Mucosa of descending colon (tissue), 3 donors: ENCODE data around the gene SLC7A7. TPM values are rescaled to one million over a fixed set of nuclear protein-coding genes. Genes with fewer than 3 reads are reported as not detected.
"Not testable (repeated sequence)": the region's sequence is repeated elsewhere in the genome, so short reads cannot be mapped to it uniquely, and the experiment has no call there.

Experiments
- ATAC-seq: fragments of 200-7000 bp; cut with Tn5 transposase; one replicate; pipeline ENCODE4 v1.9.1; 2020; ENCODE audit warnings: mild to moderate bottlenecking, moderate library complexity
- DNase-seq, 3 donors: peaks; one replicate each; pipeline ENCODE4 v3.0.0-alpha.2; 2020
- H3K36me3 ChIP-seq: fragments of 200-600 bp; one replicate; pipeline ENCODE4 v1.8.0; 2021; ENCODE audit warnings: low read depth, mild to moderate bottlenecking
- H3K4me1 ChIP-seq: fragments of 200-600 bp; one replicate; pipeline ENCODE4 v1.8.0; 2021; ENCODE audit warnings: low read depth, mild to moderate bottlenecking
- H3K4me3 ChIP-seq: fragments of 200-600 bp; one replicate; pipeline ENCODE4 v1.8.0; 2021; ENCODE audit warnings: mild to moderate bottlenecking
- H3K9me3 ChIP-seq: fragments of 200-600 bp; one replicate; pipeline ENCODE4 v1.8.0; 2021; ENCODE audit warnings: mild to moderate bottlenecking
- intact Hi-C, 2 donors: fragments of 100-400 bp; cut with DNase I in 1 of 2; cut with micrococcal nuclease in 1 of 2; formaldehyde crosslinking; loops; one replicate each; pipeline versions ENCODE4 v1.11.0 to v1.11.1; 2022; cut with DNase I, micrococcal nuclease
- total RNA-seq, 3 donors: library from RNA; stranded (reverse); fragmentation: NEBNext Ultra II Directional in 2 of 3; extraction: Animal tissue kit (Norgen Biotek cat#: 25700) in 2 of 3; gene quantifications; one replicate each; pipeline versions ENCODE4 v1.2.1 to v1.2.4, GENCODE V29; 2021 to 2023
- TF ChIP-seq, protein P1 (sequence below): fragments of 200-600 bp; IDR thresholded peaks from one replicate; pipeline ENCODE4 v1.8.0; 2022; ENCODE audit warnings: antibody characterized with exemption, mild to moderate bottlenecking
- donor health status: DM: no; HTN: no; CAD: no; lungs with moderate emphysema.
- donor health status: DM: no; HTN: no; CAD: no.
- donor health status: DM: no; HTN: yes; CAD: no.

SLC7A7 gene
- total RNA-seq, 3 donors from 2014 or later = 7.6 to 13.7 (median 13.2) TPM

DNA sequence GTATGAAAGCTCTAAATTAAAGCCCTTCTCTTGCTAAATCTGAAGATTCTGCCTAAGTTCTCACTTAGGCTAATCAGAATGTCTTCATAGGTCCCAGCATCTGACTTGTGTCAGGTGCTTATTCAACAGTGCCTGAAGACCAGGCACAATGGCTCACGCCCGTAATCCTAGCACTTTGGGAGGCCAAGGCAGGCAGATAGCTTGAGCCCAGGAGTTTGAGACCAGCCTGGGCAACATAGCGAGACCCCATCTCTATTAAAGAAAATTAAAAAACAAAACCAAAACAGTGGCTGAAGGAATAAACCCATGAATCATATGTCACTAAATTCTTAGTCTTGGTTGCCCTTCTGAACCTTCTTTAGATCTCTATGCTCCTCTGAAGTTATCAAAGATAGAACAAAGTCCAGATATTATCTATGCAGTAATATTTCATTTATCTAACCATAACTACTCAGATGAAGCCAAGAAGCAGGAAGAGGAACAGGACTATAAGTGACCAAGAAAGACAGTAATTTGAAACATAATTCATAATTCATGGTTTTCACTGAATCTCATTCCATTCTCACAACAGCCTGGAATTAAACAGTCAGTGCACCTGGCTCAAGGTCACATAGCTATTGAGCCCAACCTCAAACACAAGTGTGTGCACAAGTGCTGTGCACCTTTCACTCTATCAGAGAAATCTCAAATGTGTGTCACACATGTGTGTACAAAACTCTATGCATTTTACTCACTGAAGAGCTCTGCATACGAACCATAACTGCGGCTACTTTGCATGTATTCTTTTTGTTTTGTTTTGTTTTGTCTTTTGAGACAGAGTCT lies 6.6 kb downstream of the SLC7A7 start:
- ATAC-seq (no peak), DNase-seq (no peak)
- H3K4me3 ChIP-seq = no peak overlapping the region
- TF ChIP-seq, protein P1, sequence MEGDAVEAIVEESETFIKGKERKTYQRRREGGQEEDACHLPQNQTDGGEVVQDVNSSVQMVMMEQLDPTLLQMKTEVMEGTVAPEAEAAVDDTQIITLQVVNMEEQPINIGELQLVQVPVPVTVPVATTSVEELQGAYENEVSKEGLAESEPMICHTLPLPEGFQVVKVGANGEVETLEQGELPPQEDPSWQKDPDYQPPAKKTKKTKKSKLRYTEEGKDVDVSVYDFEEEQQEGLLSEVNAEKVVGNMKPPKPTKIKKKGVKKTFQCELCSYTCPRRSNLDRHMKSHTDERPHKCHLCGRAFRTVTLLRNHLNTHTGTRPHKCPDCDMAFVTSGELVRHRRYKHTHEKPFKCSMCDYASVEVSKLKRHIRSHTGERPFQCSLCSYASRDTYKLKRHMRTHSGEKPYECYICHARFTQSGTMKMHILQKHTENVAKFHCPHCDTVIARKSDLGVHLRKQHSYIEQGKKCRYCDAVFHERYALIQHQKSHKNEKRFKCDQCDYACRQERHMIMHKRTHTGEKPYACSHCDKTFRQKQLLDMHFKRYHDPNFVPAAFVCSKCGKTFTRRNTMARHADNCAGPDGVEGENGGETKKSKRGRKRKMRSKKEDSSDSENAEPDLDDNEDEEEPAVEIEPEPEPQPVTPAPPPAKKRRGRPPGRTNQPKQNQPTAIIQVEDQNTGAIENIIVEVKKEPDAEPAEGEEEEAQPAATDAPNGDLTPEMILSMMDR = no peak
- intact Hi-C loops = no loop called here
- no peaks in the 10 kb centered on the region for H3K9me3 ChIP-seq
- H3K36me3 ChIP-seq = no peaks in the 10 kb centered on the region
- peaks cover 3% of the 10 kb centered on the region for H3K4me1 ChIP-seq

GRCh38 chr14:22807432-22808087 lies 7.7 kb downstream of the SLC7A7 start:
- TF ChIP-seq, protein P1 = no peak
- Histone ChIP-seq H3K4me1 (peaks cover 3% of the 10 kb centered on the region), H3K4me3 (no peak overlapping the region), H3K36me3 (no peaks in the 10 kb centered on the region), H3K9me3 (no peaks in the 10 kb centered on the region)
- intact Hi-C loops = no loop called here
- peak; percentile 49 for ATAC-seq
- DNase-seq = no peak

GRCh38 chr14:22805235-22805634 lies 10.0 kb downstream of the SLC7A7 start:
- ATAC-seq, H3K4me3 ChIP-seq, DNase-seq, H3K9me3 ChIP-seq, intact Hi-C loops, H3K36me3 ChIP-seq, H3K4me1 ChIP-seq: not testable (repeated sequence)

GRCh38 chr14:22803687-22803974 lies 11.6 kb downstream of the SLC7A7 start:
- no peaks in the 10 kb centered on the region for H3K9me3 ChIP-seq
- H3K36me3 ChIP-seq = no peaks in the 10 kb centered on the region
- peaks cover under 1% of the 10 kb centered on the region for H3K4me1 ChIP-seq
- no peak for DNase-seq
- intact Hi-C loops = no loop called here
- no peak for ATAC-seq
- TF ChIP-seq, protein P1 = no peak
- H3K4me3 ChIP-seq = no peak overlapping the region

DNA sequence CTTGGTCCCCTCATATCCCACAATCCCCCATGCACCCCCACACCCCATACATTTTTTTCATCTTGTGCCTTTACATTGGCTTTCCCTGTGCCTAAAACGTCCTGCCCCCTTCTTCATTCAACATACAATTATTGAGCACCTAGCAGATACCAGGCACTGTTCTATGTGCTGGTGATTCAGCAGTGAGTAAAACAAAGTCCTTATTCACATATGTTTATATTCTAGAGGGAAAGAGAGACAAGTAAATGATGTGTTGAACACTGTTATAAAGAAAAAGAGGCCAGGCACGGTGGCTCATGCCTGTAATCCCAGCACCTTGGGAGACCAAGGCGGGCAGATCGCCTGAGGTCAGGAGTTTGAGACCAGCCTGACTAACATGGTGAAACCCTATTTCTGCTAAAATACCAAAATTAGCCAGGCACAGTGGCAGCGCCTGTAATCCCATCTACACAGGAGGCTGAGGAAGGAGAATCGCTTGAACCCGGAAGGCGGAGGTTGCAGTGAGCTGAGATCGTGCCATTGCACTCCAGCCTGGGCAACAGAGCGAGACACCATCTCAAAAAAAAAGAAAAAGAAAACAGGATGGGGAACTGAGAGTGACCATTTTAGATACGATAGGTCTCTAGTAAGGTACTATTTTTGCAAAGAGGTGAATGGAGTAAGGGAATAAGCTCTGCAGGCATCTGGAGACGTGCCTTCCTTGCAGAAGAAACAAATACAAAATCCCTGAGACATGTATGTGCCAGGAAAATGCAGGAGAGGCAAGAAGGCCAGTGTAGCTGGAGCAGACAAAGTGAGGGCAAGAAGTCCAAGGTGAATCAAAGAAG lies 12.2 kb downstream of the SLC7A7 start:
- Histone ChIP-seq H3K4me1 (no peaks in the 10 kb centered on the region), H3K9me3 (no peaks in the 10 kb centered on the region), H3K4me3 (no peak overlapping the region), H3K36me3 (no peaks in the 10 kb centered on the region)
- TF ChIP-seq, protein P1 = no peak
- DNase-seq (no peak), ATAC-seq (no peak)
- intact Hi-C loops = no loop called here

GRCh38 chr14:22801716-22802115 lies 13.5 kb downstream of the SLC7A7 start:
- TF ChIP-seq, protein P1 = no peak
- intact Hi-C loops = no loop called here
- H3K9me3 ChIP-seq = no peaks in the 10 kb centered on the region
- ATAC-seq (no peak), DNase-seq (no peak)
- no peaks in the 10 kb centered on the region for H3K36me3 ChIP-seq
- no peak overlapping the region for H3K4me3 ChIP-seq
- no peaks in the 10 kb centered on the region for H3K4me1 ChIP-seq
